Measurements from ENCODE around the gene FAM111A.

The FAM111A gene

DNA sequence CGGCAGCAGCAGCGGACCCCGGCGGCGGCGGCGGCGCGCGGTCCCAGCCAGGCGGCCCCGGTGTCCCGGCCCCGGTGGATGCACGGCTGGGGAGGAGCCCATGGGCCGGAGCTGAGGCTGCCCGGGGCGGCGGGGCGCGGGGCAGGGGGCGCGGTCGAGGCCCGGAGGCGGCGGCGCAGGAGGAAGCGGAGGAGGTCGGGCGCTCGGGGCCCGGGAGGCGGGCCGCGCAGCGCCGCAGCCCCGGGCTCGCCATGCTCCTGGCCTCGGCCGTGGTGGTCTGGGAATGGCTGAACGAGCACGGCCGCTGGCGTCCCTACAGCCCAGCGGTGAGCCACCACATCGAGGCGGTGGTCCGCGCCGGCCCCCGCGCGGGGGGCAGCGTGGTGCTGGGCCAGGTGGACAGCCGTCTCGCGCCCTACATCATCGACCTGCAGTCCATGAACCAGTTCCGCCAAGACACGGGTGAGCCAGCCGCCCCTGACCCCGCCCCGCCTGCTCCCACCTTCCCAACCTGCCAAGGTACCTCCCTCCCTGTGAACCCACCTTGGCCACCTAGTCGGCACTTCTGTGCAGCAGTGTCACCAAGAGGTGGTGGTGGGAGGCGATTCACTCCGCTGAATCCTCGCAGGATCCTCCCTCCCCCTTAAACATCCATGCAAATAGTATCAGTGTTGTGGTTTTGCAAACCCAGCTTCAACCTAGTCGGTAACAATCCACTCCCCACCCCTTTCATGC, 29.9 kb downstream of the FAM111A start:
- Histone ChIP-seq H3K4me1 (ENCODE audit: insufficient read depth, low read length) (peaks cover 15% of the 10 kb centered on the region), H3K36me3 (ENCODE audit: insufficient read depth, low read length) (no peaks in the 10 kb centered on the region; the same call in 1 of the 2 replicates), H3K9ac (ENCODE audit: low read depth, low read length) (peak overlapping the region; percentile 49; the same call in 1 of the 2 replicates), H3K9me3 (ENCODE audit: insufficient read depth, low read depth, low read length) (no peaks in the 10 kb centered on the region), H3K27me3 (ENCODE audit: insufficient read depth, low read length) (peaks cover 6% of the 10 kb centered on the region; the same call in 1 of the 2 replicates), H3K4me3 (ENCODE audit: low read length) (peak overlapping the region; percentile 79), H3K27ac (ENCODE audit: low read depth, low read length) (no peak overlapping the region; the same call in 1 of the 2 replicates)
- WGBS, result under 1% methylated on average over 70 of the region's 70 CpGs

DNA sequence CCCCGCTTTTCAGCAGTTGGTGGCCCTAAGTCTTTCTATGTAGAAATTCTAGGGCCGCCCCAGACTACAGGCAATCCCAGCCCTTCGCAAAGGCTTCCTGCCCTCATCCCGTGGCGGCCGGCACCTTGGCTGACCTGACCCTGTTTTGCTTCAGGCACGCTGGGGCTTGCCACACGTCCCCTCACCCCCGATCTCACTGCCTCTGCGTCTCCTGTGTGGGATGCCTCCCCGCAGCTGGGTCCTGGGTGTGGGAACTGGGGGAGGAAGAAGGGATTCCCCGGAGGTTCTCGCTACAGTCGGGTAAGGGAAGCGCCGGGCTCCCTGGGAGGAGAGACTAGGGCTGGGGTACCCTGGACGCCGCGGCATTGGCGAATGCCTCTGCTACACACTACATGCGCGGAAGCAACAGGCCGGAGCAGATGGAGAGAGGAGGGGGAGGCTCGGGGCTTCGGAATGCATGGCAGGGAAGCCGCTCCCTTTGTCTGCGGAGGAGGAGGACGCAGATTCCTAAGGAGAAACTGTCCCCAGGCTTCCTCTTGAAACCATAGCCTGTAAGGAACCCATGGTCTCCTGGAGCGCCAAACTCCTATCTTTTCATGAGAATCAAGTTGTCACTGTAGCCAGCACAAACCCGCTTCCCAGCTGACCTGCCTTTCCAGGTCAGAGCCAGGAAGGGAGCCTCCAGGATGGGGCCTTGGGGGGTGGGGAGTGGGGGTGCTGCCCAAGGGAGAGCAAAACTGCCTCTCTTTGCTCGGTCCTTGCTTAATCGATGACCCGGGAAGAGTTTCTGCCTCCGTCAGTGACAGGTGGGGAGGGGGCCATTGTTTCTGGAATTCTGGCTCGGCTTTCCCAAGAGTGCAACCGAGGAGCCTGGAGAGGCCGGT, 30.7 kb downstream of the FAM111A start:
- WGBS, result under 1% methylated on average over 36 of the region's 37 CpGs
- peak overlapping the region; percentile 79 for H3K4me3 ChIP-seq (ENCODE audit: low read length)
- H3K4me1 ChIP-seq (ENCODE audit: insufficient read depth, low read length), result peaks cover 15% of the 10 kb centered on the region
- peak overlapping the region; percentile 49 for H3K9ac ChIP-seq (ENCODE audit: low read depth, low read length)
- H3K36me3 ChIP-seq (ENCODE audit: insufficient read depth, low read length), result no peaks in the 10 kb centered on the region; the same call in 1 of the 2 replicates
- H3K27ac ChIP-seq (ENCODE audit: low read depth, low read length), result peak overlapping the region; percentile 78
- H3K9me3 ChIP-seq (ENCODE audit: insufficient read depth, low read depth, low read length), result peaks cover 2% of the 10 kb centered on the region; the same call in 1 of the 2 replicates
- peaks cover 6% of the 10 kb centered on the region; the same call in 1 of the 2 replicates for H3K27me3 ChIP-seq (ENCODE audit: insufficient read depth, low read length)

DNA sequence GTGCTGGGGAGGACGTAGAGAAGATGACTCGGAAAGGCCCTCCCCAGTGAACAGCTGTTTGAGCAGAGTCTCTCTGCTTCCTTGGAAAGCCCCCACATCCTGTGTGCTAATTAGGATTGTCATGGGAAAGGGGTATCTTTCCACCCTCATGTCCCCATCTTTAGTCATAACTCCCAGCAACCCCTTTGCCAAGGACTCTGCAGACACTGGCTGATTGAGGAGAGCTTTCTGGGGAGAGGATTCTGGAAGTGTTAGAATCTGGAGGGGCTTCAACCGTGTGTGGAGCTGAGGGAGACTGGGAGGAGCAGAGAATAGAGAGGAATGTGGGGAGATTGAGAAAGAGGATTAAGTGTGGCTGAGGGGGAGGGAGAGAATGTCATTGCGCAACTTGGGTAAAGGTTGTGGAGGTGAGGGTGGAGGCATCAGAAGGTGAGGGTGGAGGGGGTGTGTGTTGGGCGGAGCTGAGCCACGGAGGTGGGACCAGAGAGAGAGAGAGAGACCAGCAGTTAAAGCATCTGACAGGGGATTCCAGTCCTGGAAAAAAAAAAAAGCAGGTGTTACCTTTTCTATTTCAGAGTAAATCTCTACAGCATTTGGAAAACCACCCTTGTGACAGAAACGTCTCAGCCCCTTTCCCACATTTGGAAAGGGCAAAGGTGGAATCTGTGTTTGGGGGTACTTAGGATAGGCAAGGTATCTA, 31.5 kb downstream of the FAM111A start:
- H3K9me3 ChIP-seq (ENCODE audit: insufficient read depth, low read depth, low read length), result peaks cover 10% of the 10 kb centered on the region; the same call in 1 of the 2 replicates
- no peaks in the 10 kb centered on the region; the same call in 1 of the 2 replicates for H3K36me3 ChIP-seq (ENCODE audit: insufficient read depth, low read length)
- H3K4me1 ChIP-seq (ENCODE audit: insufficient read depth, low read length), result peaks cover 15% of the 10 kb centered on the region
- peak overlapping the region; percentile 79 for H3K4me3 ChIP-seq (ENCODE audit: low read length)
- peak overlapping the region; percentile 49 for H3K9ac ChIP-seq (ENCODE audit: low read depth, low read length)
- WGBS, result 5% methylated on average over 6 of the region's 7 CpGs
- peak overlapping the region; percentile 78 for H3K27ac ChIP-seq (ENCODE audit: low read depth, low read length)
- H3K27me3 ChIP-seq (ENCODE audit: insufficient read depth, low read length), result peaks cover 6% of the 10 kb centered on the region; the same call in 1 of the 2 replicates

DNA sequence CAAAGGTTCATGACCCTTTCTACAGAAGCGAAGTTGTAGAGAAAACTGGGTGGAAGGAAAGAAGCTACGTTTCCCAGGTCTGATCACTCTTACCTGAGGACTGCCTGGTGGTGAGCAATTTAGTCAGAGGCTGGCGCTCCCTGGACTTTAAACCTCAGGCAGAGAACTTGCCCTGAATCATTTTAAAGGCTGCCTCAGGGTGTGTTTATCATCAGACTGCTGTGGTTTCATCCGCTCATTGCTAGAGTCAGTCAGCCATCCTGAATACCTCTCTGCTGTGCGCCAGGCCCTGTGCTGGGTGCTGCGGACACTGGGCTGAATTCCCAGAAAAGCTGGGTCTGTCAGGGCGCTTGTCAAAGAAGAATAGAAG, 32.0 kb downstream of the FAM111A start:
- Histone ChIP-seq H3K4me3 (ENCODE audit: low read length) (peak overlapping the region; percentile 79), H3K9me3 (ENCODE audit: insufficient read depth, low read depth, low read length) (peaks cover 15% of the 10 kb centered on the region; the same call in 1 of the 2 replicates), H3K9ac (ENCODE audit: low read depth, low read length) (no peak overlapping the region), H3K4me1 (ENCODE audit: insufficient read depth, low read length) (peaks cover 15% of the 10 kb centered on the region), H3K27ac (ENCODE audit: low read depth, low read length) (no peak overlapping the region), H3K36me3 (ENCODE audit: insufficient read depth, low read length) (no peaks in the 10 kb centered on the region; the same call in 1 of the 2 replicates), H3K27me3 (ENCODE audit: insufficient read depth, low read length) (peaks cover 6% of the 10 kb centered on the region; the same call in 1 of the 2 replicates)
- 82% methylated on average over 7 of the region's 7 CpGs for WGBS

DNA sequence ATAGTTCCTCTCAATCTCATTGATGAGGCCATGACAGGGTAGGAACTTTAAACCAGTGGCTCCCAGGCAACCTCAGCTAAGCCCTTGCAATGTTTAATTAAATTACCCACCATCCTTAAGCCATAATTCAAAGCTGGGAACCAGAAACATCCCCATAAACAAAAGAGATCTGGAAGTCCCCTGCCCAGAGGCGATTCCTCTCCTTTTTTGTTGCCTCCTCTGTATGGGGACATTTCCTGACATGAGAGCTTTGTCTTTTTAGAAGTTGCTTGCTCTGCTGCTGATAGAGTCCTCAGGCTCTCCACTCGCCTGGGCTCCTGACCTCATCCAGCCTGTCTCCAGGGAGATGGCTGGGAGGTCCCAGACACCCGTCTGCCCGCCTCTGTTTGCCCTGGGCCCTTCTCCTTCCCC, 32.4 kb downstream of the FAM111A start:
- no peak overlapping the region for H3K4me3 ChIP-seq (ENCODE audit: low read length)
- peaks cover 15% of the 10 kb centered on the region for H3K4me1 ChIP-seq (ENCODE audit: insufficient read depth, low read length)
- no peak overlapping the region for H3K27ac ChIP-seq (ENCODE audit: low read depth, low read length)
- peaks cover 6% of the 10 kb centered on the region; the same call in 1 of the 2 replicates for H3K27me3 ChIP-seq (ENCODE audit: insufficient read depth, low read length)
- 58% methylated on average over 4 of the region's 4 CpGs for WGBS
- H3K9ac ChIP-seq (ENCODE audit: low read depth, low read length), result no peak overlapping the region
- H3K36me3 ChIP-seq (ENCODE audit: insufficient read depth, low read length), result no peaks in the 10 kb centered on the region; the same call in 1 of the 2 replicates
- H3K9me3 ChIP-seq (ENCODE audit: insufficient read depth, low read depth, low read length), result peaks cover 15% of the 10 kb centered on the region; the same call in 1 of the 2 replicates

DNA sequence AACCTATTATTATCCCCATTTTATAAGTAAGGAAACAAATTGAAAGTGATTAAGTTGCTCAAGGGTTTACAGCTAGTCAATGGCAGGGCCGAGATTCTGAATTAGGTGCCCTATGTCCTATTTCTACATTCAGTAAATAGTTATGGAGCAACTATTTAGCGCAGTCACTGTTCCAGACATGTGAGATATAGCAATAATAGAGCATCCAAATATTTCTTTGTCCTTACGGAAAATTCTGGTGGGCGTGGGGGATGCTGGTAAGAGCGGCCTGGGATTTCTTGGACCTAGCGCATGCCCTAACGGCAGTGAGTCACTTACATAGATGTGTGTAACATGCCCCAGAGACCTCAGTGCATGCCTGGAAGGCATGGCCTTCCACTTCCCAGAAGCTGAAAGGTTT, 33.7 kb downstream of the FAM111A start:
- H3K9me3 ChIP-seq (ENCODE audit: insufficient read depth, low read depth, low read length), result peaks cover 15% of the 10 kb centered on the region; the same call in 1 of the 2 replicates
- no peak overlapping the region for H3K27ac ChIP-seq (ENCODE audit: low read depth, low read length)
- H3K36me3 ChIP-seq (ENCODE audit: insufficient read depth, low read length), result no peaks in the 10 kb centered on the region; the same call in 1 of the 2 replicates
- peaks cover 15% of the 10 kb centered on the region for H3K4me1 ChIP-seq (ENCODE audit: insufficient read depth, low read length)
- H3K9ac ChIP-seq (ENCODE audit: low read depth, low read length), result no peak overlapping the region
- 99% methylated on average over 7 of the region's 7 CpGs for WGBS
- no peak overlapping the region for H3K4me3 ChIP-seq (ENCODE audit: low read length)
- peaks cover 6% of the 10 kb centered on the region; the same call in 1 of the 2 replicates for H3K27me3 ChIP-seq (ENCODE audit: insufficient read depth, low read length)

DNA sequence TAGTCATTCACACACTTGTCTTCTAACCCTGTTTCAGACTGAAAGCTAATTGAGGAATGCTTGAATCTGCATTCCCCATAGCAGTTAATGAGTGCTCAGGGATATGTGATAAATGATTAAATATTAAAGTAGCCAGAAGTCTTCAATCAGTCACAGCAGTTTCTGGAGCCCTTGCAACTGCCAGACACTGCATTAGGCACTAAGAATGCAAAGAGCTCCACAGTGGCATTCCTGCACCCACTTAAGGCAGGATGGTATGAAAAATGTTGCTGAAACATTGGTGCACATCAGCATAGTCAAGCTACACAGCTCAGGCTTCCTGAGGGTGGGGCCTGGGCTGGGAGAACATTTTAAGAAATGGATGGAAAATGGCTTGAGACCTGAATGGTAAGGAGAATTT, 35.7 kb downstream of the FAM111A start:
- H3K36me3 ChIP-seq (ENCODE audit: insufficient read depth, low read length), result peaks cover 9% of the 10 kb centered on the region
- H3K9ac ChIP-seq (ENCODE audit: low read depth, low read length), result no peak overlapping the region
- H3K4me1 ChIP-seq (ENCODE audit: insufficient read depth, low read length), result peaks cover 15% of the 10 kb centered on the region
- peaks cover 15% of the 10 kb centered on the region; the same call in 1 of the 2 replicates for H3K9me3 ChIP-seq (ENCODE audit: insufficient read depth, low read depth, low read length)
- no peaks in the 10 kb centered on the region for H3K27me3 ChIP-seq (ENCODE audit: insufficient read depth, low read length)
- H3K27ac ChIP-seq (ENCODE audit: low read depth, low read length), result no peak overlapping the region
- H3K4me3 ChIP-seq (ENCODE audit: low read length), result no peak overlapping the region

DNA sequence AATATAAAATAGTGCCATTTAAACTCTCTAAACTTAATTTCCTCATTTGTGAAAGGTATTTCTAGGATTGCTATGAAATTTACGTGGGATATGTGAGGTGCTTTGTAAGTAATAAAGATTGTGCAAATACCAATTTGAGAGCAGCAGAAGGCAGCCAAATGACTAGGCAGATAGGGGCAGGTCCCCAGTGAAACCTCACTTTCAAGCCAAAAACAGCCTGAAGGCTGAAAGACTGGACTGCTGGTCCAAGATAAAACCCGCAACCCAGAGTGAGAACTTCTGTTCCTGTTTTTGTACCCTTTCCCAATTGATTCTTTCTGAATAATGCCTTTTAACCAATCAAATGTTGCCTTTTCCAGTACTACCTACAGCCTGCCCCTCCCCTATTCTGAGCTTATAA, 36.5 kb downstream of the FAM111A start:
- no peak overlapping the region for H3K27ac ChIP-seq (ENCODE audit: low read depth, low read length)
- H3K4me1 ChIP-seq (ENCODE audit: insufficient read depth, low read length), result peaks cover 12% of the 10 kb centered on the region
- peaks cover 15% of the 10 kb centered on the region for H3K36me3 ChIP-seq (ENCODE audit: insufficient read depth, low read length)
- no peaks in the 10 kb centered on the region for H3K27me3 ChIP-seq (ENCODE audit: insufficient read depth, low read length)
- no peak overlapping the region for H3K4me3 ChIP-seq (ENCODE audit: low read length)
- no peak overlapping the region for H3K9ac ChIP-seq (ENCODE audit: low read depth, low read length)
- H3K9me3 ChIP-seq (ENCODE audit: insufficient read depth, low read depth, low read length), result peaks cover 15% of the 10 kb centered on the region; the same call in 1 of the 2 replicates
- WGBS, result 94% methylated on average over 2 of the region's 2 CpGs

DNA sequence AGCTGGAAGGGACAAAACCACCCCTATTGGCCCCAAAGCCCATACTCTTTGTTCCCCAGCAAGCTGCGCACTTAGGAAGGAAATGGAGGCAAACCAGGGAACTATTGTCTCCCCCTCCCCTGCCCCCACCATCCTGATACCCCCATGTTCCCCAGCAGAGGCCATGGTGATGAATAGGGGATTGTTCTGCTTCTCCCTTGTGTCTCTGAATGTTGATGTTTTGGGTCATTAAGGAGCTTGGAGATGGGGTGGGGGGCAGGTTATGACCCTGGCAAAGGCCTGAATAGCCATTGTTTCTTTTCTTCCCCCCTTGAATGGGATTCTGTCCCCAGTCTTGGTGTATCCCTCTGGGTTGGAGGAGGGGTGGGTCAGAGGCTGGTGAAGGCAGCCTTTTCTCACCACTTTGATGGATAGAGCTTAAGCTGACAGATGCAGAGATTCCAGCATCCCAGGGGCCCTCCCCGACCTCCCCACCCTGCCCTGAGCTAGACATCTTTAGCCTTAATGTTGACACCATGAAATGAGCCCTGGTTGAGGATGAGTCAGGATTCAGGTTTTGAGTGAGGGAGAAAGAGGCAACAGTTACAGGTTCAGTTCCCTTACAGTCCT, 37.6 kb downstream of the FAM111A start:
- Histone ChIP-seq H3K4me1 (ENCODE audit: insufficient read depth, low read length) (peaks cover 3% of the 10 kb centered on the region; the same call in 1 of the 2 replicates), H3K36me3 (ENCODE audit: insufficient read depth, low read length) (peaks cover 15% of the 10 kb centered on the region), H3K9me3 (ENCODE audit: insufficient read depth, low read depth, low read length) (peaks cover 15% of the 10 kb centered on the region; the same call in 1 of the 2 replicates), H3K4me3 (ENCODE audit: low read length) (no peak overlapping the region), H3K27me3 (ENCODE audit: insufficient read depth, low read length) (no peaks in the 10 kb centered on the region), H3K9ac (ENCODE audit: low read depth, low read length) (no peak overlapping the region), H3K27ac (ENCODE audit: low read depth, low read length) (no peak overlapping the region)
- WGBS, result 92% methylated on average over 2 of the region's 2 CpGs

DNA sequence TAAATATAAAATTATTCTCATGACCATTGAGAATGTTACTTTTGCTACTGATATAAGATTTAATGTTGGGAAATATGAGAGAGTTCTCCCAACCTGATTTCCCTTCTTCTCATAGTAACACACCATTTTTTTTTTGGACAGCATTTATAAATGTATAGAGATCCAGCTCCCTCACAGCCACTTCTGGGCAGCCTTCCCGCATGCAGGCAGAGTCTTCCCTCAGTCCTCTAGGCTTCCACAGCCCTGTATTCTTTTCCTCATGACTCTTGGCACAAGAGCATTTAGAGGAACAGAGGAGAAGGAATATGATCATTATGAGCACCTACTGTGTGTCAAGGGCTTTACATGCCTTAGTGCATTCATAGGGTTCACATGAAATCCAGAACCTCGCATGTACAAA, 38.3 kb downstream of the FAM111A start:
- peaks cover 15% of the 10 kb centered on the region; the same call in 1 of the 2 replicates for H3K9me3 ChIP-seq (ENCODE audit: insufficient read depth, low read depth, low read length)
- H3K36me3 ChIP-seq (ENCODE audit: insufficient read depth, low read length), result peaks cover 15% of the 10 kb centered on the region
- H3K27me3 ChIP-seq (ENCODE audit: insufficient read depth, low read length), result no peaks in the 10 kb centered on the region
- no peak overlapping the region for H3K9ac ChIP-seq (ENCODE audit: low read depth, low read length)
- 100% methylated on average over 1 of the region's 2 CpGs for WGBS
- no peak overlapping the region for H3K4me3 ChIP-seq (ENCODE audit: low read length)
- H3K4me1 ChIP-seq (ENCODE audit: insufficient read depth, low read length), result 0 out of 2 replicates have a peak, but pooled peaks cover under 1% of the 10 kb centered on the region
- no peak overlapping the region for H3K27ac ChIP-seq (ENCODE audit: low read depth, low read length)

All from HUES64 (cell line).